Daoy (cell line): ENCODE measurements around the gene CNTNAP1. TPM values are rescaled to one million over a fixed set of nuclear protein-coding genes. Genes with fewer than 3 reads are reported as not detected.
"Not testable (repeated sequence)": the region's sequence is repeated elsewhere in the genome, so short reads cannot be mapped to it uniquely, and the experiment has no call there.

Experiments used
- DNase-seq: peaks from one replicate; pipeline ENCODE4 v3.0.0-alpha.2; 2015; ENCODE audit warnings: low read depth
- total RNA-seq: library from RNA; depleted of rRNA; stranded (reverse); fragments of >200 nt; shearing (Covaris generic); gene quantifications from 2 replicates; pipeline ENCODE4 v1.2.3, GENCODE V29; 2014; rRNA removed

CNTNAP1 gene
- total RNA-seq, 1 experiment from 2014 or later = 7.4 TPM

DNA sequence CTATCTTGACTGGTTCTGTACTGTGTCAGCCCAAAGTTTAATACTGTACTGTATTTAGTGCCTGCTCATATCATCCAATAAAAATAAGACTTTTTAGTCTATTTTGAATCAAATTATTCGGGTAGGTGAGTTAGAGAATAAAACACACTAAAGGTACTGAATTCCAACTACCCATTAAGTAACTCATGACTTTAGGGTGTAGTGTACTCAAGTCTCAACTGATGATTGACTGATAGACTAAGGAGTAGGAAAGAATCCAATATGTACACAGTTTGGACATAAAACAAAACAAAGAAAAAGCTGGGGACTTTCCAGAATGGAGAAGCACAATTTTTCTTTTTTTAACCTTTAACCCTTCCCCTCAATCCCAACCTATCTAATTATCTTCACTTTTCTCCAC, 58.4 kb downstream of the CNTNAP1 start:
- DNase-seq = no peak

DNA sequence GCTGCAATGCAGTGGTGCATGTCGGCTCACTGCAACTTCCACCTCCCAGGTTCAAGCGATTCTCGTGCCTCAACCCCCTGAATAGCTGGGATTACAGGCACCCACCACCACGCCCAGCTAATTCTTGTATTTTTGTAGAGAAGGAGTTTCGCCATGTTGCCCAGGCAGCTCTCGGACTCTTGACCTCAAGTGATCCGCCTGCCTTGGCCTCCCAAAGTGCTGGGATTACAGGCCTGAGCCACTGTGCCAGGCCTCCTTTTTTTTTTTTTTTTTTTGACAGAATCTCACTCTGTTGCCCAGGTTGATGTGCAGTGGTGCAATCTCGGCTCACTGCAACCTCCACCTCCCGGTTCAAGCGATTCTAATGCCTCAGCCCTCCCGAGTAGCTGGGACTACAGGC, 60.6 kb downstream of the CNTNAP1 start:
- DNase-seq = not testable (repeated sequence)

DNA sequence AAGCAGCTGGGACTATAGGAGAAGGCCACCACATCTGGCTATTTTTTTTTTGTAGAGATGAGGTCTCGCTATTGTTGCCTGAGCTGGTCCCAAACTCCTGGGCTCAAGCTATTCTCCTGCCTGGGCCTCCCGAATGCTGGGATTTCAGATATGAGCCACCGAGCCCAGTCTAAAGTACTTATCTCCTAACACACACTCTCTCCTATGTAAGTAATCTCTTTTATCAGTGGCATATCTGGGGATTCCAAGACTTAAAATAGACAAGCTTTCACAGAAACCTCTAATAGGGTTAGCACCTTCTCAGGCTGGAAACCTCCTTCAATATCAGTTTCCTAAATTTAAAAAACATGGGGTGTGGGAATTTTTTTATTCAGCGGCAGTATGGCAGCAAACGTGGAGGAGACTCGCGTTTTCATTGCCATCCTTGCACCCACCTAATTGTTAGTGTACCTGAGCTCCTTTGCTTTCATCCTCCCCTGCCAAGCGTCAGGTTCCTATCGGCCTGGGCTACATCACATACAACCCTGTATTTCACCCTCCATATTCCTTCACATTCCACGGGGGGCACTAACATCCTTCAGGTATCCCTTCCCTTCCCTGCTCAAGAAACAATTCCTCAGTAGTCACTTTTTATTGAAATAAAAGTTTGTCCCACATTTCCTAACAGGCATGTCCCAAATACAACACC, 61.4 kb downstream of the CNTNAP1 start:
- no peak for DNase-seq

DNA sequence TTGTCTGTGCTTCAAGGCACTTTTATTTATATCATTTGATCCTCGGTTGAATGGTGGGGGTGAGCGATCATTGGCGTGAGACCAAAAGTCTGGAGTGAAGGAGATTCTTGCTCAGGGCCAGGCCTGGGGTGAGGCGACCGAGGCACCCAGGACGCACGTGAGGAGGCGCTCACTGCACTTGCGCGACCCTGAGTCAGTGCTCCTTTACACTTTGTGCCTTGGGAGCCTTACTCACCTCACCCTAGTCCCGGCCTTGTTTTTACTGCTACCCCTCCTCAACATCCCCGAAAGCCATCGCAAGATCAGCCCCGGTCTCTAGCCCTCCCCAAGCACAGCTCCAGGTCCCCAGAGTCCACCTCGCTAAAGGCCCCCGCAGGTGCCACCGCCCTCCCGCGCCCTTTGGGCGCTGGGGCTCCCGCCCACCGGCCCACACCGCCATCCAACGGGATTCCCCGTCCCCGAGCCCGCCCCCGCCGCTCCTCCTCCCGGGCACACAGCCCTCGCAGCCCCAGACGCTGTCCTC, 62.0 kb downstream of the CNTNAP1 start:
- DNase-seq = peak; percentile 62

DNA sequence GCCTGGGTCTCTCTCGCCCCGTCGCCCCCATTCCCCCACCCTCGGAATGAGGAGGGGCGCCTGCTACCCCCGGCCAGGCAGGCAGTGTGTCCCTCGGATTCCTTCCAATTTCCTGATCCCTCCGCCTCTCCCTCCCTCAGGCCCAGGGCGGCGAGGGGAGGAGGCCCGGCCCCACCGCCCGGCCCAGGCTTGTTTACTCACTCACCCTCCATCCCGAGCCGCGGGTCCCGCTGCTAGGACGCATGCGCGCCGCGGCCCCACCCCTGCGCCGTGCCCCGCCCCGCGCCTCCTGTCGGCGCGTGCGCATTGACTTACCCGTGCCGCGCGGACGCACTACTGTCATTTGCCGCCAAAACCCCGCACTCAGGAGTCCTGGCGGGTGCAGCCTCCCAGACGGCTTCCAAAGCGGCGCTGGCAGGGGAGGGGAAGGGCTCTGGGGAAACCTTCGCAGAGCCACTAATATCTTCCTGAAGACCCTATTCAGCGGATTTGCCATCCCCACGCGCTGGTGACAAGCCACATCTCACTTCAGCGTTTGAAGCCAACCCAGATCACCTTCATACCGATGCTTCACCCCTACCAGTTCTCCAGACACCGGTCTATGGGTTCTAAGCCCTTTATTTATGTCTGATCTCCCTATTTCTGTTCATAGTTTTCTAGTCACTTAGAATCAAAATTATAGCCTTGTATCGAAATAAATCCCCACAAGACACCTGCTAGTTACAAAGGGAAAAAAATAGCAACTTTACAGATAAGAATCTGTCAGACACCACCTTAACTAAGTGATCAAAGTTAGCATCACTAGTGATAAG, 62.7 kb downstream of the CNTNAP1 start, which contains the start of gene EZH1:
EZH1 (minus strand) TSS at position 235 of the 812 bp plus-strand sequence. CDS start 16,099 bp downstream, outside the sequence.
- peak; percentile 94 for DNase-seq

DNA sequence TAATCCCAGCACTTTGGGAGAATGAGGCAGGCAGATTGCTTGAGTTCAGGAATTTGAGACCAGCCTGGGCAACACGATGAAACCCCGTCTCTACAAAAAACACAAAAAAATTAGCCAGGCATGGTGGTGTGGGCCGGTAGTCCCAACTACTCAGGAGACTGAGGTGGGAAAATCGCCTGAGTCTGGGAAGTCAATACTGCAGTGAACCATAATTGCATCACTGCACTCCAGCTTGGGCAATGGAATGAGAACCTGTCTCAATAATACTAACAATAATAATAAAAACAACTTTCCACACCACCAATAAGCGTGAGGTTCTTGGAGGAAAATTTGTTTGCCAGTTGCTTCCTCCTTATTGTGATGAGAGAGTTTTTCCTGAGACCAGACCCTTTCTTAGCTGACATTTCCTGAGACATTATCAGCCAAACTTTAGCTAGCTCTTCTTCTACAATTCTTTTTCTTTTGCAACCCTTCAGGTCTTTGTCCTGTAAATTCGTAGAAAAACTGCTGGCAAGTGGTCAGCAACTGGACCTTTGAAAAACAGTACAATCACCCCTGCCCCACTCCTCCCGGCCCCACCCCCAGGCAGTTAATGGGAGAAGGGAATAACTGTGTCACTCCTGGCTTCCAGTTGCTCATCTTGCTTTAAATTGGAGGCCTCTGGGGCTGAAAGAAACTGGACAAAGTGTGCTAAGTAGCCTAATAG, 66.0 kb downstream of the CNTNAP1 start:
- DNase-seq = no peak

DNA sequence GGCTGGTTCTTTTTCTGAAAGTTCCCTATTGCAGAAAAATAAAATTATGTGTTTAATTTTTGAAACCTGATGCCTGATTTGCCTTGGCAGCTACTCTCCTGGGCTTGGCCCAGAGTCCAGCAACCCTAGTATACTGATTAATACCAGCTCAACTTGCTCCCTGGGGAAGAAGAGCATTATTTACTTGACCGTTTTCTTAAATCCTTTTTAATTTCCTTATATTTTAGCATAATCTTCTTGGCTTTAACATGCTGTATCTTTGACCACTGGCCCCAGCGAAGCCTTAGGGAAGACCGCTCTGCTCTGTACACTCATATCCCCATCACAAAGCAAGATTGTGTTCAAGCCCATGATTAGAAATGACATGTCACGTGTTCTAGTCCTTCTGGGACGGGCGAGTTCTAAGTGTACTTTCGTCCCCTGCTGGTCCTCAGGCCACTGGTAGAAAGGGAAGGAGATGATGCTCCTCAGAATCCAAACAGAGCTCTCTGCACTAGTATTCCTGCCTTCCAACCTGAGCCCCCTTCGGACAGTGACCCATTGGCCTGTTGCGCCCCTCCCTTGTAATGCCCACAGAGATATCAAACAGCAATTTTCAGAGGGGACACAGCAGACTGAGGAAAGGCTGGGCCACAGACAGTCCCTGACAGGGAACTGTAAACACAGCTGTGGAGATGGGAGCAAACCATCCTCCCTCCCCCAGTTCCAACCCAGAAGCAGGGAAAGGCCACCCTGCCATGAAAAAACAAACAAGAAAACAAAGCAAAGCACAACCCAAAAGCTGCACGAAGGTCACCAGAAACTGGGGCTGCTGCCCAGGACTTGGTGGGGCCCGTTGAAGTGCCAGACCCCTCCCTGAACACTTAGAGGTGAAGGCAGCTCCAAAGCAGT, 66.8 kb downstream of the CNTNAP1 start:
- DNase-seq = no peak

Other genes with a start within 250 kb of the CNTNAP1 start
- gene ATP6V0A1, start 223.7 kb upstream of the CNTNAP1 start, total RNA-seq = 12.6 and 16.6 TPM in 2 replicates
- 10.5 and 14.2 TPM in 2 replicates for gene NAGLU, start 146.3 kb upstream of the CNTNAP1 start, total RNA-seq
- gene HSD17B1, start 129.6 kb upstream of the CNTNAP1 start, total RNA-seq = under 0.01 and 0.09 TPM in 2 replicates
- gene COASY, start 120.4 kb upstream of the CNTNAP1 start, total RNA-seq = 18.6 and 19.6 TPM in 2 replicates
- gene MLX, start 115.4 kb upstream of the CNTNAP1 start, total RNA-seq = 8.5 and 16.2 TPM in 2 replicates
- 17.4 and 32.3 TPM in 2 replicates for gene PSMC3IP, start 104.8 kb upstream of the CNTNAP1 start, total RNA-seq
- 16.3 and 22.1 TPM in 2 replicates for gene RETREG3, start 73.2 kb upstream of the CNTNAP1 start, total RNA-seq
- 36.9 and 54.3 TPM in 2 replicates for gene TUBG1, start 72.8 kb upstream of the CNTNAP1 start, total RNA-seq
- gene TUBG2, start 23.2 kb upstream of the CNTNAP1 start, total RNA-seq = 5.8 and 9.0 TPM in 2 replicates
- 2.5 and 8.9 TPM in 2 replicates for gene PLEKHH3, start 5.5 kb upstream of the CNTNAP1 start, total RNA-seq
- gene CCR10, start 688 bp upstream of the CNTNAP1 start, total RNA-seq = 0.29 TPM in 1 of 2 replicates, not detected in the other
- gene EZH1, start 62.5 kb downstream of the CNTNAP1 start, total RNA-seq = 5.1 and 6.8 TPM in 2 replicates
- gene RAMP2, start 78.7 kb downstream of the CNTNAP1 start, total RNA-seq = 2.7 TPM in 1 of 2 replicates, not detected in the other
- gene VPS25, start 90.9 kb downstream of the CNTNAP1 start, total RNA-seq = 60.7 and 69.9 TPM in 2 replicates
- gene WNK4, start 98.1 kb downstream of the CNTNAP1 start, total RNA-seq = 1.7 and 2.1 TPM in 2 replicates
- gene COA3, start 116.2 kb downstream of the CNTNAP1 start, total RNA-seq = 63.5 and 75.8 TPM in 2 replicates
- gene CNTD1, start 116.3 kb downstream of the CNTNAP1 start, total RNA-seq = 0.06 TPM in 1 of 2 replicates, not detected in the other
- 37.2 and 61.3 TPM in 2 replicates for gene BECN1, start 141.8 kb downstream of the CNTNAP1 start, total RNA-seq
- gene PSME3, start 150.9 kb downstream of the CNTNAP1 start, total RNA-seq = 118 and 159 TPM in 2 replicates
- 0.89 and 1.0 TPM in 2 replicates for gene AOC2, start 162.0 kb downstream of the CNTNAP1 start, total RNA-seq
- 0.06 and 0.11 TPM in 2 replicates for gene AOC3, start 168.7 kb downstream of the CNTNAP1 start, total RNA-seq
- gene G6PC1, start 218.3 kb downstream of the CNTNAP1 start, total RNA-seq = not detected in 2 replicates